Measurements from ENCODE around the gene ADGRB3.

DNA sequence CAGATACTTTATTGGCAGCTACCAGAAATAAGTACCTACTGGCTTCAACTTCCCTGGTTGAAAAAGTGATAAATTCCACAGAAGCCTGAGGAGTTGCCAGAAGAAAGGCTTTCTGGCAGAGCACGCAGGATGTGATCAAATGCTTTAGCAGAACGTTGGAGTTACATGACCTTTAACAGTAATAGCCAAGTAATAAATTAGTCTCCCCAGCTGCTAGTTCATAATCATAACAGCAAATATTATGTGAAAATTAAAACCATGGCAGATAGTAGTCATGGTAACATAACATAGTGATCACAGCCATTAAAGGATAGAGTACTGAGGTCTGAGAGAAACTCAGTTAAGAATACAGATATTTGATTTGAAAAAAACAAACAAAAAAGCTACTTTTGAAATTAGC lies 567.7 kb downstream of the ADGRB3 start:
- TF ChIP-seq EZH2 (IDR thresholded peaks at IDR 0.05; ENCODE audit: borderline replicate concordance, low read depth, low read length, poor library complexity, severe bottlenecking) = no peak
- no peak for TF ChIP-seq CTCF (conservative IDR thresholded peaks at IDR 0.05; ENCODE audit: low read depth, low read length)

Data from A673 (cell line).